Measurements from ENCODE around the gene NID1. TPM values are rescaled to one million over a fixed set of nuclear protein-coding genes. Genes with fewer than 3 reads are reported as not detected.

NID1 gene
- polyA plus RNA-seq, 1 donor (not counting 4 experiments of a cell fraction or from before 2014, with no cell fraction given) = 1.8 TPM

- Histone ChIP-seq H3K4me1 (ENCODE audit: control insufficient read depth, extremely low read depth, insufficient read depth, low read length) (peaks cover 2% of the 10 kb centered on the region), H3K4me3 (ENCODE audit: control insufficient read depth in 2 of 3, extremely low read depth in 1 of 3, insufficient read depth in 2 of 3, low read depth in 1 of 3, low read length in 3 of 3) (no peak overlapping the region), H3K9ac (ENCODE audit: control insufficient read depth, extremely low read depth, insufficient read depth, low read length) (no peak overlapping the region), H3K36me3 (ENCODE audit: control insufficient read depth in 2 of 2, extremely low read depth in 1 of 2, insufficient read depth in 2 of 2, low read length in 2 of 2) (peaks cover 0 to 3% of the 10 kb centered on the region in 2 experiments), H3K4me2 (ENCODE audit: control insufficient read depth, extremely low read depth, insufficient read depth, low read depth, low read length) (no peak overlapping the region), H3K9me1 (ENCODE audit: control insufficient read depth, extremely low read depth, insufficient read depth, low read length) (no peaks in the 10 kb centered on the region), H4K20me1 (ENCODE audit: control insufficient read depth, extremely low read depth, insufficient read depth, low read length) (no peaks in the 10 kb centered on the region), H3K27ac (ENCODE audit: control insufficient read depth, insufficient read depth, low read length) (no peak overlapping the region), H3K79me2 (ENCODE audit: control insufficient read depth, insufficient read depth, low read length) (no peaks in the 10 kb centered on the region), H3K9me3 (ENCODE audit: control insufficient read depth, low read depth, low read length) (peaks cover 2% of the 10 kb centered on the region), H2AFZ (ENCODE audit: control insufficient read depth, low read length) (no peak overlapping the region), H3K27me3 (ENCODE audit: control insufficient read depth, extremely low read depth, insufficient read depth, low read length) (no peaks in the 10 kb centered on the region)
- no peak for DNase-seq (ENCODE audit: low read depth, low spot score)
- TF ChIP-seq CTCF (optimal IDR thresholded peaks at IDR 0.05 in 1 of 3, IDR thresholded peaks at IDR 0.05 in 1 of 3, conservative IDR thresholded peaks at IDR 0.05 in 1 of 3; ENCODE audit: extremely low read depth in 1 of 3, insufficient read depth in 2 of 3, low read length in 3 of 3) = no peak
- no peak for TF ChIP-seq EZH2 (IDR thresholded peaks at IDR 0.05; ENCODE audit: low read length)
- no peak for FAIRE-seq
- dilution Hi-C loops (cut with MboI; ENCODE audit: extremely low pct_ligation_motif_present, low sequenced_read_pairs) = no loop called here
Measured at GRCh38 chr1:235979716-235980333, 85.1 kb downstream of the NID1 start.

DNA sequence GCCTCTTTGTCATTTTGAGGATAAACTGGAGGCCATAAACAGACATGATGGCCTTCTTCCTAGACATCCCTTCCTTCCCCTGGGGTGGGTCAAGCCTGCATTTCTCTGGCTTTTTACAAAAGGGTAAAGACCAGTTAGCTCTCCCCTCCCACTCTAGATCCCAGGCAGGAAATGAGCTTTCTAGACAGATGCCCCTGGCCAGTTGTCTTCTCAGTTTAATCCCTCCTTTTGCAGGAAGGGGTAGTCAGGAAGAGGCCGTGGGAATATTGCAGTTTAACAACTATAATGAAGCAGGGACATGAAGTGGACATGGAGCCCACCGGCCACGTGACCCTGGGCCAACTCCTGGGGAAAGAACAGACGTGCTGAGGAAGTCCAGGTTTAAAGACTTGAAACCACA lies 85.7 kb downstream of the NID1 start:
- Histone ChIP-seq H3K9ac (ENCODE audit: control insufficient read depth, extremely low read depth, insufficient read depth, low read length) (no peak overlapping the region), H4K20me1 (ENCODE audit: control insufficient read depth, extremely low read depth, insufficient read depth, low read length) (no peaks in the 10 kb centered on the region), H3K4me1 (ENCODE audit: control insufficient read depth, extremely low read depth, insufficient read depth, low read length) (peaks cover 2% of the 10 kb centered on the region), H3K36me3 (ENCODE audit: control insufficient read depth in 2 of 2, extremely low read depth in 1 of 2, insufficient read depth in 2 of 2, low read length in 2 of 2) (peaks cover 0 to 3% of the 10 kb centered on the region in 2 experiments), H3K27me3 (ENCODE audit: control insufficient read depth, extremely low read depth, insufficient read depth, low read length) (no peaks in the 10 kb centered on the region), H2AFZ (ENCODE audit: control insufficient read depth, low read length) (no peak overlapping the region), H3K9me3 (ENCODE audit: control insufficient read depth, low read depth, low read length) (peaks cover 2% of the 10 kb centered on the region), H3K27ac (ENCODE audit: control insufficient read depth, insufficient read depth, low read length) (no peak overlapping the region), H3K9me1 (ENCODE audit: control insufficient read depth, extremely low read depth, insufficient read depth, low read length) (no peaks in the 10 kb centered on the region), H3K4me3 (ENCODE audit: control insufficient read depth in 2 of 3, extremely low read depth in 1 of 3, insufficient read depth in 2 of 3, low read depth in 1 of 3, low read length in 3 of 3) (no peak overlapping the region), H3K79me2 (ENCODE audit: control insufficient read depth, insufficient read depth, low read length) (no peaks in the 10 kb centered on the region), H3K4me2 (ENCODE audit: control insufficient read depth, extremely low read depth, insufficient read depth, low read depth, low read length) (no peak overlapping the region)
- dilution Hi-C loops (cut with MboI; ENCODE audit: extremely low pct_ligation_motif_present, low sequenced_read_pairs) = no loop called here
- TF ChIP-seq CTCF (optimal IDR thresholded peaks at IDR 0.05 in 1 of 3, IDR thresholded peaks at IDR 0.05 in 1 of 3, conservative IDR thresholded peaks at IDR 0.05 in 1 of 3; ENCODE audit: extremely low read depth in 1 of 3, insufficient read depth in 2 of 3, low read length in 3 of 3) (no peak), EZH2 (IDR thresholded peaks at IDR 0.05; ENCODE audit: low read length) (no peak)
- FAIRE-seq = no peak
- no peak for DNase-seq (ENCODE audit: low read depth, low spot score)

Measured in keratinocyte (primary cell).